Upper lobe of right lung (tissue), 1 donor: ENCODE data around the gene TFB1M. TPM values are rescaled to one million over a fixed set of nuclear protein-coding genes. Genes with fewer than 3 reads are reported as not detected.

Experiments used
- ATAC-seq: fragments of 200-7000 bp; cut with Tn5 transposase; one replicate; pipeline ENCODE4 v1.9.1; 2020; ENCODE audit warnings: mild to moderate bottlenecking, moderate library complexity
- DNase-seq: peaks from one replicate; pipeline ENCODE4 v3.0.0-alpha.2; 2020
- H3K27ac ChIP-seq: fragments of 200-600 bp; one replicate; pipeline ENCODE4 v1.8.0; 2022
- H3K27me3 ChIP-seq: fragments of 200-600 bp; one replicate; pipeline ENCODE4 v1.8.0; 2022; ENCODE audit warnings: mild to moderate bottlenecking
- H3K36me3 ChIP-seq: fragments of 200-600 bp; one replicate; pipeline ENCODE4 v1.8.0; 2022
- H3K4me1 ChIP-seq: fragments of 200-600 bp; one replicate; pipeline ENCODE4 v1.8.0; 2022
- H3K4me3 ChIP-seq: fragments of 200-600 bp; one replicate; pipeline ENCODE4 v1.8.0; 2022; ENCODE audit warnings: mild to moderate bottlenecking
- H3K9me3 ChIP-seq: fragments of 200-600 bp; one replicate; pipeline ENCODE4 v1.8.0; 2022
- intact Hi-C: fragments of 100-400 bp; cut with DNase I; formaldehyde crosslinking; loops from one replicate; pipeline ENCODE4 v1.11.0; 2022
- total RNA-seq: library from RNA; stranded (reverse); fragmentation: NEBNext Ultra II Directional; extraction: Animal tissue kit (Norgen Biotek cat#: 25700); gene quantifications from one replicate; pipeline ENCODE4 v1.2.1, GENCODE V29; 2021
- TF ChIP-seq, protein P1 (sequence below): fragments of 200-600 bp; IDR thresholded peaks from one replicate; pipeline ENCODE4 v1.8.0; 2022; ENCODE audit warnings: antibody characterized with exemption
- donor health status: DM: no; HTN: yes; CAD: no; lungs with severe emphysema.

Gene TFB1M
- total RNA-seq, 1 donor from 2014 or later: 18.6 TPM

DNA sequence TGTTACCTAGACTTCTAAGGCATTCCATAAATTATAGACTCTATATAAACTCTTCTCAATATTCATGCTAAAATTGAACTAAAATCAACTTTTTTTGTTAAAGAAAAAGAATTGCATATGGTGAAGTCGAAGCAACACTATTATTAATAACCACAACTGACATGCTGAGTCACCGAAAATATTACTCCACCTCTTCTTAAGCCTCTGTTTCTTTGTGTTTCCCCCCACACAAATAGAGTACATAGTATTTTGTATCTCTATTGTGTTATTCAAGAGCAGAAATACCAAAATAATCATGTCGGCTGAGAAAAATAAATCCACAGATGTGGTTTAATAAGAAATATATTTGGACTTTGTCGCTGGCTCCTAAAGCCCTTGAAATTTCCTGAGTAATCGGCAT lies 23.8 kb downstream of the TFB1M start:
- H3K4me1 ChIP-seq: no peaks in the 10 kb centered on the region
- no peak for ATAC-seq
- H3K9me3 ChIP-seq: no peaks in the 10 kb centered on the region
- TF ChIP-seq, protein P1, sequence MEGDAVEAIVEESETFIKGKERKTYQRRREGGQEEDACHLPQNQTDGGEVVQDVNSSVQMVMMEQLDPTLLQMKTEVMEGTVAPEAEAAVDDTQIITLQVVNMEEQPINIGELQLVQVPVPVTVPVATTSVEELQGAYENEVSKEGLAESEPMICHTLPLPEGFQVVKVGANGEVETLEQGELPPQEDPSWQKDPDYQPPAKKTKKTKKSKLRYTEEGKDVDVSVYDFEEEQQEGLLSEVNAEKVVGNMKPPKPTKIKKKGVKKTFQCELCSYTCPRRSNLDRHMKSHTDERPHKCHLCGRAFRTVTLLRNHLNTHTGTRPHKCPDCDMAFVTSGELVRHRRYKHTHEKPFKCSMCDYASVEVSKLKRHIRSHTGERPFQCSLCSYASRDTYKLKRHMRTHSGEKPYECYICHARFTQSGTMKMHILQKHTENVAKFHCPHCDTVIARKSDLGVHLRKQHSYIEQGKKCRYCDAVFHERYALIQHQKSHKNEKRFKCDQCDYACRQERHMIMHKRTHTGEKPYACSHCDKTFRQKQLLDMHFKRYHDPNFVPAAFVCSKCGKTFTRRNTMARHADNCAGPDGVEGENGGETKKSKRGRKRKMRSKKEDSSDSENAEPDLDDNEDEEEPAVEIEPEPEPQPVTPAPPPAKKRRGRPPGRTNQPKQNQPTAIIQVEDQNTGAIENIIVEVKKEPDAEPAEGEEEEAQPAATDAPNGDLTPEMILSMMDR: no peak
- peaks cover 18% of the 10 kb centered on the region for H3K36me3 ChIP-seq
- intact Hi-C loops: no loop called here
- H3K27me3 ChIP-seq: no peaks in the 10 kb centered on the region
- H3K4me3 ChIP-seq: no peak overlapping the region
- DNase-seq: no peak
- H3K27ac ChIP-seq: no peak overlapping the region

DNA sequence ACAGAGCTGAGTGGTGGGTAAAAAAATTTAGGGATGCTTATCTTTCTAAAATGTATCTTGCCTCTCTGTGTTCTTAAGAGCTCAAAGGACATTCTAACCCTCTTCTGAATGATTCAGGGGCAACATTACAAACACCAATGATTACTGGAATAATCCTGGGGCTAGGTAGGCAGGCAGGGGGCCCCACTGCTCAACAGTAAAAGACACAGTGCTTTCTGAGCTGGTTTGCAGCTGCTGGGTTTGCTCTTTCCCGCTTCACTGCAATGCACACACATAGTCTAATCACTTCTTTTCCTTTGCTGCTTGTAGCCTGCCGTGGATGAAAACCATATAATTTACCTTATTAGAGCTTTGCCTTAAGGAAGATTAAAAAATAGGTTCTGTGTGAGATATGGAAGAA lies 26.5 kb downstream of the TFB1M start:
- TF ChIP-seq, protein P1: no peak
- H3K27me3 ChIP-seq: no peaks in the 10 kb centered on the region
- H3K27ac ChIP-seq: no peak overlapping the region
- no peaks in the 10 kb centered on the region for H3K9me3 ChIP-seq
- H3K4me1 ChIP-seq: no peaks in the 10 kb centered on the region
- H3K4me3 ChIP-seq: no peak overlapping the region
- intact Hi-C loops: no loop called here
- DNase-seq (no peak), ATAC-seq (no peak)
- peaks cover 30% of the 10 kb centered on the region for H3K36me3 ChIP-seq

DNA sequence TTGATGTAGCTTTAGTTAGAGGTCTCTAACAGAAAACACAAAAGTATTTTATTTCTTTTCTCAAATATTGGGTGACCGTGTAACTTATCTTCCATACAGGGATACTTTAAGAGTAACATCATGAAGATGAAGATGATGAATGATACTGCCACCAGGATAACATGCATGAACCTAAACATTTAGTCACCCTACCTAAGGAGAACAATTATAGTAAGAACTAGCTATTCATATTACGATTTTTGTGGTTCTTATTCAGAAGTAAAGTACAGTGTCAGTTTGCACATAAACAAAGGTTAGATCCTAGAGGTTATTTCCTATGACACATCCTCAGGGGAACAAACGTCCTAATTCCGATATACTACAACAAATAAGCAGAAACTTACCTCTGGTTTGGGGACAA lies 29.5 kb downstream of the TFB1M start:
- H3K36me3 ChIP-seq: peaks cover 37% of the 10 kb centered on the region
- no peaks in the 10 kb centered on the region for H3K9me3 ChIP-seq
- no peak for ATAC-seq
- TF ChIP-seq, protein P1: no peak
- H3K4me3 ChIP-seq: no peak overlapping the region
- intact Hi-C loops: no loop called here
- DNase-seq: no peak
- no peaks in the 10 kb centered on the region for H3K27me3 ChIP-seq
- no peaks in the 10 kb centered on the region for H3K4me1 ChIP-seq
- H3K27ac ChIP-seq: no peak overlapping the region

DNA sequence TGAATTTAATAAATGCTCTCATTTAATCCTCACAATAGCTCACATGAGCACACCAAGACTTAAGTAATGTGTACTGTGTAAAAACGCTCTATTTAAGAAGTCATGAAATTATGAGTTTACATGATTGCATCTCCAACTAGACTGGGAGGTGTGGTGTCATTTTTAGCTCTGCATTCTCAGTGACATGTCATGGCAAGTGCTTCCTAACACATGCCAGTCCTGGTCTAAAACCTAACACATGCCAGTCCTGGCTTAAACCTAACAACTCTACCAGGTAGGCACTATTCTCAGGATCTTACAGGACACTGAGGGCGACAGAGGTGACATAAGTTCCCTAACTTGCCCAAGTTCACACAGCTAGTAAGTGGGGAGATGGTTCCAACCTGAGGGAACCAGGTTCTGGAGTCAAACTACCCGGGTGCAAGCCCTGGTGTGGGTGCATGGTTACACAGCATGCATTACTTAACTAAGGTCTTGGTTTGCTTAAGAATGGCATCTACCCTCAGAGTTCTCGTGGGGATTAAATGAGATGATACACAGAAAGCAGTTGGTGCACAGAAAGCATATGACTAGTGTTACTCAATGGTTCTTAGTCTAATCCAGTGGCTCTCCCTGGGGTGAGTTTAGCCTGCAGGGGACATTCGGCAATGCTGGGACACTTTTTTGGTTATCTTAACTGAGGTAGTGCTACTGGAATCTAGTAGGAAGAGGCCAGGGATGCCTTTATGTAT lies 35.8 kb downstream of the TFB1M start:
- H3K4me3 ChIP-seq: no peak overlapping the region

DNA sequence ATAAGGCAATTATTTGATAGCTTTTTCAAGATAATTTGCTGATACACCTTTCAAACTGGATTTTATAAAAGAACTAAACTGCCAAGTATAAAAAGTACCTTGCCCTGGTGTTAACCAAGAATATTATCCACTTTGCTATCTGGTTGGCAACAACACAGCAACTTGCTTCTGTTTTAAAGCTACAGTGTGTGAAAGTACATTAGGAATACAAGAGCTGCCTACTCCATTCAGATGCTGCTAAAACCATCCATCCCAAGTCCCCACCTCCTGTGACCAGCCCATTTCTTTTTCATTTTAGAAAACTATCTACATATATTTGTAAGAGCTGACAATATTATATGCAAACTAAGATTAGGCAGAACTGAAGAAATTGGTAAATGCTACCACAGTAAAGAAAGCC lies 37.6 kb downstream of the TFB1M start:
- no peak for DNase-seq
- Histone ChIP-seq H3K36me3 (no peaks in the 10 kb centered on the region), H3K27me3 (no peaks in the 10 kb centered on the region), H3K4me1 (no peaks in the 10 kb centered on the region), H3K27ac (no peak overlapping the region), H3K4me3 (no peak overlapping the region), H3K9me3 (no peaks in the 10 kb centered on the region)
- TF ChIP-seq, protein P1: no peak
- ATAC-seq: no peak
- intact Hi-C loops: no loop called here

More for the DNA sequence above, 35.8 kb downstream of the TFB1M start:
- no peaks in the 10 kb centered on the region for H3K4me1 ChIP-seq
- TF ChIP-seq, protein P1: no peak
- peaks cover 7% of the 10 kb centered on the region for H3K36me3 ChIP-seq
- ATAC-seq (no peak), DNase-seq (no peak)
- H3K9me3 ChIP-seq: no peaks in the 10 kb centered on the region
- intact Hi-C loops: no loop called here
- no peaks in the 10 kb centered on the region for H3K27me3 ChIP-seq
- no peak overlapping the region for H3K27ac ChIP-seq
